WTC11 (cell line): ENCODE measurements around the gene GZMM. TPM values are rescaled to one million over a fixed set of nuclear protein-coding genes. Genes with fewer than 3 reads are reported as not detected.

ENCODE experiments used
- ATAC-seq: fragments of 200-7000 bp; cut with Tn5 transposase; 2 replicates; pipeline ENCODE4 v1.10.0; 2021; ENCODE audit warnings: mild to moderate bottlenecking, moderate library complexity
- CTCF ChIA-PET: fragments of 300-600 bp; sonication (Branson Sonifier 250); formaldehyde crosslinking; loops from one replicate; lab custom pipeline; 2021; ENCODE audit warnings: antibody characterized with exemption; lab: Charles Lee
- POLR2A ChIA-PET: fragments of 350-600 bp; sonication (Branson Sonifier 250); formaldehyde crosslinking; loops from one replicate; lab custom pipeline; 2021; ENCODE audit warnings: antibody characterized with exemption; lab: Charles Lee
- DNase-seq: peaks from one replicate; pipeline ENCODE4 v3.0.0; 2021; ENCODE audit warnings: low spot score
- H3K27ac Mint-ChIP-seq: 2 replicates; pipeline ENCODE4 v1.8.0; 2021; ENCODE audit warnings: mixed read lengths
- H3K27me3 Mint-ChIP-seq: 2 replicates; pipeline ENCODE4 v1.8.0; 2021; ENCODE audit warnings: low read depth, mild to moderate bottlenecking, moderate library complexity, mixed read lengths
- H3K36me3 Mint-ChIP-seq: 2 replicates; pipeline ENCODE4 v1.8.0; 2021; ENCODE audit warnings: mixed read lengths
- H3K4me1 Mint-ChIP-seq: 2 replicates; pipeline ENCODE4 v1.8.0; 2022; ENCODE audit warnings: mixed read lengths
- H3K4me3 Mint-ChIP-seq: 2 replicates; pipeline ENCODE4 v1.8.0; 2021; ENCODE audit warnings: mild to moderate bottlenecking, moderate library complexity, mixed read lengths
- H3K9me3 Mint-ChIP-seq: 2 replicates; pipeline ENCODE4 v1.8.0; 2021; ENCODE audit warnings: mixed read lengths
- ATF1 ChIP-seq: sonication (generic); formaldehyde crosslinking; IDR thresholded peaks from 2 replicates; pipeline ENCODE4 v1.8.1; 2023; ENCODE audit warnings: mild to moderate bottlenecking, moderate library complexity, missing genetic modification reagents
- ATF3 ChIP-seq: sonication (generic); formaldehyde crosslinking; conservative IDR thresholded peaks from 2 replicates; pipeline ENCODE4 v1.8.1; 2022; ENCODE audit warnings: mild to moderate bottlenecking, missing genetic modification reagents
- ATF6 ChIP-seq: sonication (generic); formaldehyde crosslinking; IDR thresholded peaks from 2 replicates; pipeline ENCODE4 v1.8.1; 2023; ENCODE audit warnings: mild to moderate bottlenecking, missing genetic modification reagents
- E2F5 ChIP-seq: sonication (generic); formaldehyde crosslinking; IDR thresholded peaks from 2 replicates; pipeline ENCODE4 v1.8.1; 2022; ENCODE audit warnings: mild to moderate bottlenecking, moderate library complexity, missing genetic modification reagents
- ELF4 ChIP-seq: sonication (generic); formaldehyde crosslinking; IDR thresholded peaks from 2 replicates; pipeline ENCODE4 v1.8.1; 2022; ENCODE audit warnings: low read depth, mild to moderate bottlenecking, moderate library complexity, missing genetic modification reagents
- ERG ChIP-seq: fragments of 250-450 bp; sonication (Bioruptor Pico); IDR thresholded peaks from 2 replicates; pipeline ENCODE4 v1.8.0; 2021; ENCODE audit warnings: mild to moderate bottlenecking
- ETV6 ChIP-seq: sonication (generic); formaldehyde crosslinking; IDR thresholded peaks from 2 replicates; pipeline ENCODE4 v1.8.1; 2022; ENCODE audit warnings: mild to moderate bottlenecking, missing genetic modification reagents
- FOXJ3 ChIP-seq: sonication (generic); formaldehyde crosslinking; IDR thresholded peaks from 2 replicates; pipeline ENCODE4 v1.9.0; 2021; ENCODE audit warnings: missing genetic modification reagents, mild to moderate bottlenecking, borderline replicate concordance
- FOXP1 ChIP-seq: sonication (generic); formaldehyde crosslinking; IDR thresholded peaks from 2 replicates; pipeline ENCODE4 v1.8.0; 2022; ENCODE audit warnings: missing genetic modification reagents, mild to moderate bottlenecking, moderate library complexity, borderline replicate concordance
- FOXP4 ChIP-seq: sonication (generic); formaldehyde crosslinking; IDR thresholded peaks from 2 replicates; pipeline ENCODE4 v1.8.0; 2022; ENCODE audit warnings: mild to moderate bottlenecking, missing genetic modification reagents
- HMGA2 ChIP-seq: fragments of 250-450 bp; sonication (Bioruptor Pico); IDR thresholded peaks from 2 replicates; pipeline ENCODE4 v1.4.0; 2021; ENCODE audit warnings: mild to moderate bottlenecking, moderate library complexity
- IRF1 ChIP-seq: sonication (generic); formaldehyde crosslinking; IDR thresholded peaks from 2 replicates; pipeline ENCODE4 v1.8.0; 2023; ENCODE audit warnings: missing genetic modification reagents
- IRF2 ChIP-seq: sonication (generic); formaldehyde crosslinking; IDR thresholded peaks from 2 replicates; pipeline ENCODE4 v1.8.0; 2022; ENCODE audit warnings: low read depth, missing genetic modification reagents, borderline replicate concordance
- KAT7 ChIP-seq: sonication (generic); formaldehyde crosslinking; IDR thresholded peaks from 2 replicates; pipeline ENCODE4 v1.8.1; 2023; ENCODE audit warnings: missing genetic modification reagents, mild to moderate bottlenecking, borderline replicate concordance
- MAX ChIP-seq: sonication (generic); formaldehyde crosslinking; IDR thresholded peaks from 2 replicates; pipeline ENCODE4 v1.8.0; 2022; ENCODE audit warnings: mild to moderate bottlenecking, missing genetic modification reagents
- NR1H2 ChIP-seq: sonication (generic); formaldehyde crosslinking; IDR thresholded peaks from 2 replicates; pipeline ENCODE4 v1.9.0; 2021; ENCODE audit warnings: mild to moderate bottlenecking, moderate library complexity, missing genetic modification reagents
- PRRX2 ChIP-seq: fragments of 250-450 bp; sonication (Bioruptor Pico); IDR thresholded peaks from 2 replicates; pipeline ENCODE4 v1.8.0; 2021; ENCODE audit warnings: mild to moderate bottlenecking
- total RNA-seq: library from RNA; stranded (reverse); gene quantifications from 3 replicates; pipeline ENCODE4 v1.2.3, GENCODE V29; 2021

Gene GZMM
- total RNA-seq, 1 experiment from 2014 or later = 0.68 TPM

- H3K9me3 Mint-ChIP-seq = no peaks in the 10 kb centered on the region
- H3K4me1 Mint-ChIP-seq = no peaks in the 10 kb centered on the region
- ChIA-PET POLR2A (no interaction called here), CTCF (no interaction called here)
- H3K27ac Mint-ChIP-seq = no peak overlapping the region
- DNase-seq (no peak), ATAC-seq (no peak; the same call in 1 of the 2 replicates)
- H3K4me3 Mint-ChIP-seq = peak overlapping the region; percentile 57
- TF ChIP-seq E2F5 (CRISPR knock-in tag) (no peak), FOXP1 (CRISPR knock-in tag) (no peak), ATF3 (CRISPR knock-in tag) (no peak), IRF1 (no peak), IRF2 (no peak), ATF1 (no peak), PRRX2 (CRISPR knock-in tag) (no peak), HMGA2 (CRISPR knock-in tag) (no peak), ELF4 (no peak), NR1H2 (CRISPR knock-in tag) (no peak), ERG (CRISPR knock-in tag) (no peak), ETV6 (CRISPR knock-in tag) (no peak), ATF6 (no peak)
- no peaks in the 10 kb centered on the region for H3K36me3 Mint-ChIP-seq
- H3K27me3 Mint-ChIP-seq = peaks cover 43% of the 10 kb centered on the region
Observed at GRCh38 chr19:590396-590745, 46.5 kb downstream of the GZMM start.

GRCh38 chr19:590750-591098 lies 46.9 kb downstream of the GZMM start:
- no peaks in the 10 kb centered on the region for H3K4me1 Mint-ChIP-seq
- ATAC-seq = no peak
- H3K36me3 Mint-ChIP-seq = no peaks in the 10 kb centered on the region
- CTCF ChIA-PET = no interaction called here
- POLR2A ChIA-PET = no interaction called here
- no peak overlapping the region for H3K27ac Mint-ChIP-seq
- H3K4me3 Mint-ChIP-seq = no peak overlapping the region
- H3K27me3 Mint-ChIP-seq = peaks cover 43% of the 10 kb centered on the region
- DNase-seq = no peak
- H3K9me3 Mint-ChIP-seq = no peaks in the 10 kb centered on the region
- TF ChIP-seq FOXJ3 (CRISPR knock-in tag) (no peak), IRF2 (0 out of 2 replicates have a peak, but pooled peaks have one; percentile 23), KAT7 (no peak), PRRX2 (CRISPR knock-in tag) (no peak), MAX (CRISPR knock-in tag) (0 out of 2 replicates have a peak, but pooled peaks have one; percentile 1), FOXP4 (CRISPR knock-in tag) (no peak)
